HepG2 (cell line): ENCODE data around the gene ANKRD55. TPM values are rescaled to one million over a fixed set of nuclear protein-coding genes. Genes with fewer than 3 reads are reported as not detected.
A peak's percentile ranks its signal among the peaks of the same experiment; 100 is the strongest.

Experiments used
- ERF ChIP-seq: IDR thresholded peaks from 2 replicates; pipeline ENCODE4 v1.6.1; 2018; ENCODE audit warnings: missing biosample characterization, missing genetic modification reagents
- FOXO4 ChIP-seq: sonication (generic); formaldehyde crosslinking; conservative IDR thresholded peaks from 2 replicates; pipeline ENCODE4 v1.8.1; 2023; ENCODE audit warnings: missing genetic modification reagents
- GRHL1 ChIP-seq: sonication (generic); formaldehyde crosslinking; conservative IDR thresholded peaks from 2 replicates; pipeline ENCODE4 v1.8.0; 2022; ENCODE audit warnings: missing genetic modification reagents
- KLF6 ChIP-seq: IDR thresholded peaks from 2 replicates; pipeline ENCODE4 v1.8.0; 2016; ENCODE audit warnings: missing biosample characterization, missing genetic modification reagents
- LCORL ChIP-seq, 2 experiments: fragments of 450-650 bp in 1 of 2; sonication (generic) in 1 of 2; formaldehyde crosslinking in 1 of 2; IDR thresholded peaks; 2 replicates each; pipeline versions ENCODE4 v1.5.0 to v1.6.1; 2017 to 2020; ENCODE audit warnings: antibody characterized with exemption in 1 of 2, missing genetic modification reagents in 1 of 2
- MED1 ChIP-seq: sonication (generic); formaldehyde crosslinking; IDR thresholded peaks from 2 replicates; pipeline ENCODE4 v1.4.0; 2020; ENCODE audit warnings: missing genetic modification reagents
- MEF2D ChIP-seq: sonication (generic); formaldehyde crosslinking; IDR thresholded peaks from 2 replicates; pipeline ENCODE4 v1.5.1; 2020; ENCODE audit warnings: mild to moderate bottlenecking, missing genetic modification reagents
- PBX2 ChIP-seq: IDR thresholded peaks from 2 replicates; pipeline ENCODE4 v1.6.1; 2016; ENCODE audit warnings: control low read depth
- RFX1 ChIP-seq: fragments of 450-650 bp; IDR thresholded peaks from 2 replicates; pipeline ENCODE4 v1.6.1; 2017
- SAP130 ChIP-seq: IDR thresholded peaks from 2 replicates; pipeline ENCODE4 v1.6.1; 2016; ENCODE audit warnings: low read depth
- TBX2 ChIP-seq: sonication (generic); formaldehyde crosslinking; IDR thresholded peaks from 2 replicates; pipeline ENCODE4 v1.5.0; 2020; ENCODE audit warnings: missing genetic modification reagents, mild to moderate bottlenecking, borderline replicate concordance
- TCF7 ChIP-seq: sonication (generic); IDR thresholded peaks from 2 replicates; pipeline ENCODE4 v1.6.1; 2016; ENCODE audit warnings: antibody characterized with exemption, low read depth
- THAP9 ChIP-seq: sonication (generic); formaldehyde crosslinking; IDR thresholded peaks from 2 replicates; pipeline ENCODE4; 2020; ENCODE audit warnings: missing genetic modification reagents, mild to moderate bottlenecking, borderline replicate concordance
- YEATS4 ChIP-seq: sonication (generic); formaldehyde crosslinking; IDR thresholded peaks from 2 replicates; pipeline ENCODE4 v1.4.0; 2020; ENCODE audit warnings: missing genetic modification reagents, borderline replicate concordance
- ZFX ChIP-seq: sonication (generic); formaldehyde crosslinking; IDR thresholded peaks from 2 replicates; pipeline ENCODE4 v1.4.0; 2020; ENCODE audit warnings: mild to moderate bottlenecking, low read depth, missing genetic modification reagents, moderate library complexity
- ZNF251 ChIP-seq: sonication (generic); formaldehyde crosslinking; IDR thresholded peaks from 2 replicates; pipeline ENCODE4 v1.9.0; 2021; ENCODE audit warnings: mild to moderate bottlenecking, missing genetic modification reagents
- ZNF350 ChIP-seq: sonication (generic); formaldehyde crosslinking; IDR thresholded peaks from 2 replicates; pipeline ENCODE4 v1.4.0; 2020; ENCODE audit warnings: mild to moderate bottlenecking, low read depth, missing genetic modification reagents, borderline replicate concordance
- ZNF543 ChIP-seq: sonication (generic); formaldehyde crosslinking; IDR thresholded peaks from 2 replicates; pipeline ENCODE4 v1.4.0; 2020; ENCODE audit warnings: mild to moderate bottlenecking, missing genetic modification reagents
- polyA plus RNA-seq, 8 experiments: library from polyadenylated mRNA; depleted of rRNA in 3 of 8; stranded (reverse) in 7 of 8; unstranded in 1 of 8; fragments of >200 nt; fragmentation: Illumina TruSeq in 4 of 8; extraction: Trizol in 4 of 8; gene quantifications; 2 replicates each; pipeline versions ENCODE4 v1.2.1 to v1.2.3, GENCODE V29; 2011 to 2016; ENCODE audit warnings: low read depth in 4 of 8, missing spikeins in 1 of 8, mixed read lengths in 1 of 8; ENCODE audit not compliant: insufficient read depth in 1 of 8
- total RNA-seq, 5 experiments: library from RNA; depleted of rRNA; stranded (reverse); fragments of >200 nt; fragmentation: Illumina TruSeq; extraction: Trizol; gene quantifications; 2 replicates each; pipeline ENCODE4 v1.2.3, GENCODE V29; 2016; ENCODE audit warnings: low read depth in 1 of 5

The ANKRD55 gene
- total and polyA plus RNA-seq, 2 of the 13 experiments (the other 11 are each of a cell fraction or from before 2014, with no cell fraction given): 0.11 to 0.28 TPM

GRCh38 chr5:56211298-56211865 is 21.7 kb downstream of the ANKRD55 start (continued):
- no peak for TF ChIP-seq THAP9 (CRISPR knock-in tag)
- peak; percentile 81 for TF ChIP-seq MEF2D
- TF ChIP-seq FOXO4: 0 out of 2 replicates have a peak, but pooled peaks have one; percentile 53
- TF ChIP-seq ZFX (CRISPR knock-in tag): peak; percentile 68
- peak; percentile 97 for TF ChIP-seq LCORL (IDR thresholded peaks at IDR 0.05)
- TF ChIP-seq LCORL (CRISPR knock-in tag; IDR thresholded peaks at IDR 0.05): peak; percentile 100
- no peak for TF ChIP-seq KLF6 (CRISPR knock-in tag)
- peak; percentile 91 for TF ChIP-seq SAP130 (CRISPR knock-in tag)
- no peak for TF ChIP-seq RFX1
- peak; percentile 95 for TF ChIP-seq ERF
- TF ChIP-seq ZNF251 (CRISPR knock-in tag): no peak
- peak; percentile 98 for TF ChIP-seq TBX2 (CRISPR knock-in tag)
- TF ChIP-seq PBX2 (CRISPR knock-in tag): 0 out of 2 replicates have a peak, but pooled peaks have one; percentile 26
- TF ChIP-seq MED1 (CRISPR knock-in tag): peak; percentile 96
- peak; percentile 83; the same call in 1 of the 2 replicates for TF ChIP-seq ZNF350 (CRISPR knock-in tag)
- peak; percentile 77 for TF ChIP-seq TCF7
- TF ChIP-seq ZNF543 (CRISPR knock-in tag): no peak
- TF ChIP-seq YEATS4 (CRISPR knock-in tag): peak; percentile 26; the same call in 1 of the 2 replicates
- TF ChIP-seq GRHL1 (CRISPR knock-in tag): no peak
